Measurements from ENCODE around the gene PIGBOS1. TPM values are rescaled to one million over a fixed set of nuclear protein-coding genes. Genes with fewer than 3 reads are reported as not detected.

PIGBOS1 gene
- total and polyA plus RNA-seq, 9 of the 15 experiments (the other 6 are each of a cell fraction or from before 2014, with no cell fraction given): 25.2 to 76.2 (median 46.0) TPM

DNA sequence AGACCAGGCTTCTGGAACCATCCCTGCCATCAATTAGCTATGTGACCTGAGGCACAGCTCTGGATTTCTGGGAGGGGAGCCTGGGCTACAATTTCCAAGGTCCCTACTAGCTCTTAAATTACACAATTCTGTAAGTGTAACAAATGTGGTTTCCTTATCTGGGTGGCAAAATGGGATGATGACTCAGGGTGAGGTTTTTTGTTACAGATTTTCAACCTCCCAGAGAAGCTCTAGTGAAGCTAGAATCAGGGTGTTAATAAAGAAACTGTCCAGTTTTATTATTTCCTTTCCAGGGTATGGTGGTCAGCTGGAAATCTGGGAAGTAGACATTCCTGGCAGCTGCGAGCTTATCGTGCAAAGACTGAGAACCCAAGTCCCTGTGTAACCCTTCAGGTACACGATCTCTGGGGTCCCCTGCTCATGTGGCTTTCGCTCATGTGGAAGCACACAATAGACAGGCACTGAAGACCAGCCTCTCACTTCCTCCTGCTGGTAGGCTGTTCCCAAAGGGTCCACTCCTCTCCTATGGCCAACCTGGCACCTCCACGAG, 36.6 kb downstream of the PIGBOS1 start (continued):
- no peak for TF ChIP-seq CBX1 (IDR thresholded peaks at IDR 0.05; ENCODE audit: low read depth)
- TF ChIP-seq CGGBP1 (CRISPR knock-in tag; IDR thresholded peaks at IDR 0.05): no peak
- peak; percentile 28; the same call in 1 of the 2 replicates for TF ChIP-seq CTBP1 (IDR thresholded peaks at IDR 0.05; ENCODE audit: borderline replicate concordance)
- no peak for TF ChIP-seq CREBBP (IDR thresholded peaks at IDR 0.05; ENCODE audit: low read depth, low read length)
- TF ChIP-seq POLR2AphosphoS5 (IDR thresholded peaks at IDR 0.05; ENCODE audit: control insufficient read depth, insufficient read depth, low read depth, low read length): 0 out of 2 replicates have a peak, but pooled peaks have one; percentile 20
- no peak for TF ChIP-seq NFRKB (IDR thresholded peaks at IDR 0.05; ENCODE audit: low read depth)
- peak in 1 of 2 experiments; percentile 61; a peak in 1 of 4 replicates for TF ChIP-seq ZMIZ1 (IDR thresholded peaks at IDR 0.05; ENCODE audit: low read depth in 2 of 2, low read length in 2 of 2)
- no peak for TF ChIP-seq LEF1 (IDR thresholded peaks at IDR 0.05)
- no peak for TF ChIP-seq ZBED1 (IDR thresholded peaks at IDR 0.05)
- no peak for TF ChIP-seq ZNF445 (CRISPR knock-in tag; IDR thresholded peaks at IDR 0.05; ENCODE audit: low read depth)
- TF ChIP-seq PYGO2 (tag; IDR thresholded peaks at IDR 0.05): no peak
- no peak for TF ChIP-seq HNRNPL (IDR thresholded peaks at IDR 0.05; ENCODE audit: low read depth, low read length)
- no peak for TF ChIP-seq ZNF77 (CRISPR knock-in tag; IDR thresholded peaks at IDR 0.05)
- no peak for TF ChIP-seq HDGF (IDR thresholded peaks at IDR 0.05)
- no peak for TF ChIP-seq ZNF23 (CRISPR knock-in tag; IDR thresholded peaks at IDR 0.05)
- TF ChIP-seq ZFP91 (CRISPR knock-in tag; IDR thresholded peaks at IDR 0.05): no peak
- 0 out of 2 replicates have a peak, but pooled peaks have one; percentile 28 for TF ChIP-seq SMAD4 (CRISPR knock-in tag; conservative IDR thresholded peaks at IDR 0.05)
- no peak for TF ChIP-seq HMG20A (CRISPR knock-in tag; conservative IDR thresholded peaks at IDR 0.05)
- TF ChIP-seq ZNF830 (CRISPR knock-in tag; IDR thresholded peaks at IDR 0.05): no peak
- TF ChIP-seq EP300 (IDR thresholded peaks at IDR 0.05; ENCODE audit: low read length): peak; percentile 82
- no peak for TF ChIP-seq POLR2A (conservative IDR thresholded peaks at IDR 0.05)
- TF ChIP-seq ZNF431 (CRISPR knock-in tag; IDR thresholded peaks at IDR 0.05): no peak
- no peak for TF ChIP-seq RFX7 (CRISPR knock-in tag; IDR thresholded peaks at IDR 0.05)
- TF ChIP-seq TCFL5 (CRISPR knock-in tag; conservative IDR thresholded peaks at IDR 0.05): no peak
- TF ChIP-seq NFIC (IDR thresholded peaks at IDR 0.05): no peak
- TF ChIP-seq TRIM28 (IDR thresholded peaks at IDR 0.05): no peak
- no peak for TF ChIP-seq ETV1 (tag; conservative IDR thresholded peaks at IDR 0.05; ENCODE audit: low read depth)
